ENCODE data around the gene CHD5.
A peak's percentile ranks its signal among the peaks of the same experiment; 100 is the strongest.

The CHD5 gene

GRCh38 chr1:6152181-6152580 lies 27.9 kb downstream of the CHD5 start:
- DNase-seq (ENCODE audit: low spot score) = no peak

DNA sequence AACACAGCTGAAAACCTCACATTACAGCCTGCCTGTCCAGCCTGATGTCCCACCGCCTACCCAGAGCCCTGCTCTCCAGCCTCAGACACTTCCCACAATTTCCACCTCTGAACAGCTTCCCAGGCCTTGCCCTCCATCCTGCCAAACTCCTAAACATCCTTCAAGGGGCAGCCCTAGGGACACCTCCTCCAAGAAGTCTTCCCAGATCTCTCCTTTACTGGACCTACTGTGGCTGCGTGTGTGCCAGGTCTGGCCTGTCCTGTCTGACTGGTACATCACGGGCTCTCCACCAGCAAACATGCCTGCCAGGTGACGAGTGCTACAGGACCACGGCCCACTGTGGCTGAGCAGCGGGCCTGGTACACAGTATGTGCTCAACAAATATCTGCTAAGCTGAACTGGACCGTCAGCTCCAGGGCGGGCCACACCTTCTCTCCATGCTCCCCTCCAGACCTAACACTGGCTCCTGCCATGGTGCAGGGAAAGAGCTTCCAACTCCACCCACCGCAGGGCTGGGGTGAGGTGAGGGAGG lies 28.8 kb downstream of the CHD5 start:
- DNase-seq (ENCODE audit: low spot score) = no peak

DNA sequence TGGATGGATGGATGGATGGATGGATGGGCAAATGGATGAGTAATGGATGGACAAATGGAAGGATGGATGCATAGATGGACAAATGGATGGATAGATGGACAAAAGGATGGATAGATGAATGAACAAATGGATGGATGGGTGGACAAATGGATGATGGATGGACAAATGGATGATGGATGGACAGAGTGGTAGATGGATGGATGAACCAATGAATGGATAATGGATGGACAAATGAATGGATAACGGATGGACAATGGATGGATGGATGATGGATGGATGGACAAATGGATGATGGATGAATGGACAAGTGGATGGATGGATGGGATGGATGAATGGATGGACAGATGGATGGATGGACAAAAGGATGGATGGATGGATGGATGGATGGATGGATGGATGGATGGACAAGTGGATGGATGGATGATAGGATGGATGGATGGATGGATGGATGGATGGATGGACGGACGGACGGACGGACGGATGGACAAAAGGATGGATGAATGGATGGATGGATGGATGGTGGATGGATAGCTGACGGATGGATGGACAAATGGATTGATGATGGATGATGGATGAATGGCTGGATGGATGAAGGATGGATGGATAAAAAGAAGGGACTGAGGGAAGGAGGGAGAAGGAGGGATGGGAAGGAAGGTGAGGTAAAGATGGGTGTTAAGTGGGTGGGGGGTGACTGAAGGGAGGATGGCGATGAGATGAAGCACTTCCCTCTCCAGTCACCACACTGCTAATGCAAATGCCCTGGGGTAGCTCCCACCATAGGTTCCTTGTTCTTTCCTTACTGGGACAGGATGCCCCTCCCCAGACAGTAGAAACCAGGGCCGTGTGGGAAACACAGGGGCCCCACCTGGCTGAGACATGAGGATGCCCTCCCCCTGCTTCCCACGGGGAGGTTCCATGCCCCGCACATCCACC lies 29.8 kb downstream of the CHD5 start:
- no peak for DNase-seq (ENCODE audit: low spot score)

DNA sequence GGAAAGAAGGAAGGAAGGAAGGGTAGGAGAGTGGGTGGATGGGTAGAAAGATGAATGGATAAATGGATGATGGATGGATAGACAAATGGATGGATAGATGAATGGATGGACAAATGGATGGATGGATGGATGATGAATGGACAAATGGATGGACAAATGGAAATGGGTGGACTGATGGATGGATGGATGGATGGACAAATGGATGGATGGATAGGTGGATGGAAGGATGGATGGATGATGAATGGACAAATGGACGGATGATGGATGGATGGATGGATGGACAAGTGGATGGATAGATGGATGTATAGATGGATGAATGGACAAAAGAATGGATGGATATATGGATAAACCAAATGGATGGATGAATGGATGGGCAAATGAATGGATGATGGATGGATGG lies 30.5 kb downstream of the CHD5 start:
- no peak for DNase-seq (ENCODE audit: low spot score)

- DNase-seq (ENCODE audit: low spot score) = peak; percentile 53
Measured at GRCh38 chr1:6148497-6149241, 31.5 kb downstream of the CHD5 start.

- DNase-seq (ENCODE audit: low spot score) = no peak
Measured at GRCh38 chr1:6145864-6146410, 34.2 kb downstream of the CHD5 start.

- no peak for DNase-seq (ENCODE audit: low spot score)
Measured at GRCh38 chr1:6145396-6145750, 34.7 kb downstream of the CHD5 start.

DNA sequence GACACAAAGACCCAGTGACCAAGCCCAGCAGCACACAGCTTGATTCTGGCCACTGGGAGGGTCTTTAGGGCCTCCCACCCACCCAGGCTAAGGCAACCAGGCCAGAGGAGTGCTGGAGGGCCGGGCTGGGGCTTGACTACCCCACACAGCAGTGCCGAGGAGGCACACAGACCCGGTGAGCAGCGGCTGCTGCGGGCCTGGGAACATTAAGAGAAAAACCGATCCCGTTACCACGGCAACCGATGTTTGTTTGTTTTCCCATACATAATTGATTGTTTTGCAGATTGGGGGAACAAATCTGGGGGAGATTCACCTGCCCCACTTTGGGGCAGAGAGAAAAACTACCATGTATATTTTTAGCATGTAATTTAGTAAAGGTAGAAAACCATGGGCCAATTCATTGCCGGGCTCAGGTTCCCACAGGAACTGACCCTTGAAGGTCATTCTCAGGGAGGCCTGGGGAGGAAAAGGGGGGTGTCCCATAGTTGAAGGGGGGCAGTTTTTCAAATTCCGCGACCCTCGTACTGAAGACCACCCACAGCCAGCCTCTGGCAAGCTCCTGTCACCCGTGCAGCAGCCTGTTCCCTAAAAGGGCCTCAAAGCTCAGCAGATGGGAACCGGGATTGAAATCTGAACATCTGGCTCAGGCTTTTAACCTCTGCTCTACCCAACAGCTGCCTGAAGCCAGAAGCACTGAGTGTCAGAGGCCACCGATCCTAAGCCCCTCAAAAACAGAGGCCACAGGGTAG lies 35.3 kb downstream of the CHD5 start:
- no peak for DNase-seq (ENCODE audit: low spot score)

DNA sequence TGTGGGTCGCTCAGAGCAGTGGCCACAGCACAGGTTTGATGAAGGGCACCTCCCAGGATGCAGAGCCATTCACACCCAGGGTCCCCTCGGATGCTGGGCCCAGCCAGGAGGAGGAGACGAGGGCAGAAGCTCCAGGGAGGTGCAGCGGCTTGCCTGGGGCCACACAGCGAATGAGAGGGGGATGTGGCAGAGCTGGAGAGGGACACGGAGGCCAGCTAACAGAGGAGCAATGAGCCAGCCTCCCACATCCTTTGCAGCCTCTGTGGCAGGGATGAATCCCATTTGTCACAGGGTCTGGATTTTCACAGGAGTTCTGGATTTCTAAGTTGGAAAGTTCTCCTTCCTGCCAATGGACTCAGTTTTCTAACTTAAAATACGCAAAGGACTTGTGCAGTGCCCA lies 35.9 kb downstream of the CHD5 start:
- DNase-seq (ENCODE audit: low spot score) = no peak

DNA sequence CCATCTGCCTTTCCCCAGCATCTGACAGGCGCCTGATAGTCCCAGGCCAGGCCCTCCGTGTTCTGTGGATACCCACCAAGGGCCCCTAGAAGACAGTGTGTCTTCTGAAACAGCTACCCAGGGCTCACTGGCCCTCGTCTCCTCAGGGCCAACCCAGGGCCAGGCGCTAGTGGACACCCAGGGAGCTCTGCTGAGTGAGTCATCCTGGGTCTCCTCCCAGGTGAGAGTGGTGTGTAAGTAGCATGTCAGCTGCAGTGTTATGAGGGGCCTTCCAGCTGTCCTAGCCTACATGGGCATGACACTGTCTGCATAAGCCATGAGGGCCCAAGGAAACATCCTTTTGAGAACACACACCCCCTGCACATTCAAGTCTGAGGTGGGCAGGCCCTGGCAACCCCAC lies 36.7 kb downstream of the CHD5 start:
- no peak for DNase-seq (ENCODE audit: low spot score)

DNA sequence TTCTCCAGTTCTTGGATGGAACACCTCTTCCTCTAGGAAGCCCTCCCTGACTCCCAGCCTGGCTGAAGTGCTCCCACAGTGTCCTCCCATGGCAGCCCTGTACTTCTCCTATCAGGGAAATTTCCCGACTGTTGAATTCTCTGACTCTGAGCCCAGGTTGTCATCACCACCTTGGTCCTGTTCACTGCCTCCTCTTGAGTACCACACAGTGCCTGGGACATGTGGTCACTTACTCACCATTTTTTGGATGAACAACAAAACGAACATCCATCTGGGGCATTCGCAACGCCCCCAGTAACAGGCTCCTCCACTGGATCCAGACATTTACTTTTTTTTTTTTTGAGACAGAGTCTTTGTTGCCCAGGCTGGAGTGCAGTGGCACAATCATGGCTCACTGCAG lies 37.4 kb downstream of the CHD5 start:
- no peak for DNase-seq (ENCODE audit: low spot score)

GRCh38 chr1:6142036-6142621 lies 38.0 kb downstream of the CHD5 start:
- no peak for DNase-seq (ENCODE audit: low spot score)

DNA sequence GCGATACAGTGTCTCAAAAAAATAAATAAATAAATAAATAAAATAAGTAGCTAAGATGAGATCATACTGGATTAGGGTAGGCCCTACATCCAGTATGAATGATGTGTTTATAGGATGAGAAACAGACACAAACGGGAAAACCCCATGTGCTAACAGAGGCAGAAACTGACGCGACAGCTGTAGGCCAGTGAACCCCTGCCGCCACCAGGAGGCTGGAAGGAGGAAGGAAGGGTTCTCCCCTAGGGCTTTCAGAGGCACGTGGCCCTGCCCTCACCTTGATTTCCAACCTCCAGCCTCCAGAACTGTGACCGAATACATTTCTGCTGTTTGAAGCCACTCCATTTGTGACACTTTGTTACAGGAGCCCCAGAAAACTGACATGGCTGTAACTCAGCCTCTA lies 38.5 kb downstream of the CHD5 start:
- no peak for DNase-seq (ENCODE audit: low spot score)

DNA sequence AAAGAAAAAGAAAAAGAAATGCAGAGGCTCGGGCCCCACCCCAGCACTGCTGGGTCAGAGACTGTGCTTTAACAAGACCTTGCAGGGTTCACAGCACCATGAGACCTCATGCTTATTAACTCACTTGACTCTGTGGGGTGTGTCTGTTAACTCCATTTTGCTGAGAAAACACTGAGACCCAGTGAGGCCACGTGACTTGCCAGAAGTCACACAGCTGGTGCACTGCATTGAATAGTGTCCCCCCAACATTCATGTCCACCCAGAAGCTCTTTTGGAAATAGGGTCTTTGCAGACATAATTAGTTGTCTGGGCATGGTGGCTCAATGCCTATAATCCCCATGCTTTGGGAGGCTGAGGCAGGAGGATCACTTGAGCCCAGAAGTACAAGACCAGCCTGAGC lies 39.7 kb downstream of the CHD5 start:
- no peak for DNase-seq (ENCODE audit: low spot score)

- DNase-seq (ENCODE audit: low spot score) = no peak
Measured at GRCh38 chr1:6137758-6138157, 42.4 kb downstream of the CHD5 start.

- no peak for DNase-seq (ENCODE audit: low spot score)
Measured at GRCh38 chr1:6136516-6137220, 43.5 kb downstream of the CHD5 start.

- DNase-seq (ENCODE audit: low spot score) = no peak
Measured at GRCh38 chr1:6134741-6135510, 45.2 kb downstream of the CHD5 start.

GRCh38 chr1:6134206-6134605 lies 45.9 kb downstream of the CHD5 start:
- DNase-seq (ENCODE audit: low spot score) = no peak

GRCh38 chr1:6133146-6133895 lies 46.8 kb downstream of the CHD5 start:
- no peak for DNase-seq (ENCODE audit: low spot score)

DNA sequence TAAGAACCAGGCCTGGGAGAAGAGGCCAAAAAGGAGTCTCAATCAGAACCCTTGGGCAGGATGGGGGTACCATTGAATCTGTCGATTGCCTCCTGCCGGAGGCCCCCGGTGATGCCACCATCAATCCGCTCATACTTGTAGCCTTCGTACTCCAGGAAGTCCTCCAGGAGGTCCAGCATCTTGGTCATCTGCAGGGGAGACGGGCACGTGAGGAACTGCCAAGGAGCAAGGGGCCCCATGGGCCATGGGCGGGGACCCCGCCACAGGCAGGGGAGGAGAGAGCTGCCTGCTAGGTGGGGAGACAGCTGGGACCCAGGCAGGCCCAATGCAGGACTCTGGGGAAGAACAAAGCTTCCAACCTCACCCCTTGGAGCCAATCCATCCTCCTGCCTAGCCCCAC lies 48.6 kb downstream of the CHD5 start:
- DNase-seq (ENCODE audit: low spot score) = no peak
